ENCODE results near the gene PTPRD.

DNA sequence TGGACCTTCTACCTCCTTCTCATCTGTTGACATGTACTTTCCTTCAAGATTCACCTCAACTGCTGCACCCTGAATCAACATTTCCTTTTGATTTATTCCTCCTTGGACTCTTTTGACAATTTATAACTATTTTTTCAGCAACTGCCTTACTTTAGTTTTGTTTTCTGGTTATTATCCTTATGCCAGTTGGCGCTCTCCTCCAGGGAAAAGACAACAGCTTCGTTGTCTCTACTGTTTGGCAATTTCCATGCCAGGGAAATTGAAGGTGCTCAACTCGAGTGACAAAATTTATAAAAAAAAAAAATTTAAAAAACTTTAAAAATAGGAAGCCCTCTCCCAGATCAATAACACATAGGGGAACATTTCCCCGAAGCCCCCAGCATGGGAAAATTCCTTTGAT is 2264.0 kb downstream of the PTPRD start:
- TF ChIP-seq POLR2A (IDR thresholded peaks at IDR 0.05; ENCODE audit: low read depth, low read length), result no peak
- no peak for TF ChIP-seq POLR2AphosphoS5 (IDR thresholded peaks at IDR 0.05; ENCODE audit: low read depth, low read length)

Measured in GM12892 (cell line).